Osteocyte (in vitro differentiated cells): ENCODE data around the gene MIOX. TPM values are rescaled to one million over a fixed set of nuclear protein-coding genes. Genes with fewer than 3 reads are reported as not detected.
"Not testable (repeated sequence)": the region's sequence is repeated elsewhere in the genome, so short reads cannot be mapped to it uniquely, and the experiment has no call there.

Source experiments
- DNase-seq: peaks from one replicate; pipeline ENCODE4 v3.0.0; 2021; ENCODE audit warnings: mixed read lengths; ENCODE audit not compliant: unreplicated experiment; ENCODE audit errors: extremely low spot score
- H3K27ac Mint-ChIP-seq: one replicate; pipeline ENCODE4 v1.8.0; 2021; ENCODE audit warnings: mild to moderate bottlenecking, mixed read lengths; ENCODE audit not compliant: unreplicated experiment
- H3K27me3 Mint-ChIP-seq: one replicate; pipeline ENCODE4 v1.8.0; 2021; ENCODE audit warnings: mixed read lengths; ENCODE audit not compliant: unreplicated experiment
- H3K36me3 Mint-ChIP-seq: one replicate; pipeline ENCODE4 v1.8.0; 2021; ENCODE audit warnings: mixed read lengths; ENCODE audit not compliant: unreplicated experiment
- H3K4me1 Mint-ChIP-seq: one replicate; pipeline ENCODE4 v1.8.0; 2021; ENCODE audit warnings: mixed read lengths; ENCODE audit not compliant: unreplicated experiment
- H3K4me3 Mint-ChIP-seq: one replicate; pipeline ENCODE4 v1.8.0; 2021; ENCODE audit warnings: mild to moderate bottlenecking, moderate library complexity, mixed read lengths; ENCODE audit not compliant: unreplicated experiment
- H3K9me3 Mint-ChIP-seq: one replicate; pipeline ENCODE4 v1.8.0; 2021; ENCODE audit warnings: mixed read lengths; ENCODE audit not compliant: unreplicated experiment
- total RNA-seq: library from RNA; stranded (reverse); gene quantifications from 2 replicates; pipeline ENCODE4 v1.2.1, GENCODE V29; 2021
- TF ChIP-seq, protein P1 (sequence below): fragments of 200-600 bp; sonication (generic); IDR thresholded peaks from 2 replicates; pipeline ENCODE4 v1.5.0; 2021; ENCODE audit warnings: antibody characterized with exemption, mild to moderate bottlenecking, moderate library complexity

The MIOX gene
- total RNA-seq, 1 donor from 2014 or later: 1.5 TPM

DNA sequence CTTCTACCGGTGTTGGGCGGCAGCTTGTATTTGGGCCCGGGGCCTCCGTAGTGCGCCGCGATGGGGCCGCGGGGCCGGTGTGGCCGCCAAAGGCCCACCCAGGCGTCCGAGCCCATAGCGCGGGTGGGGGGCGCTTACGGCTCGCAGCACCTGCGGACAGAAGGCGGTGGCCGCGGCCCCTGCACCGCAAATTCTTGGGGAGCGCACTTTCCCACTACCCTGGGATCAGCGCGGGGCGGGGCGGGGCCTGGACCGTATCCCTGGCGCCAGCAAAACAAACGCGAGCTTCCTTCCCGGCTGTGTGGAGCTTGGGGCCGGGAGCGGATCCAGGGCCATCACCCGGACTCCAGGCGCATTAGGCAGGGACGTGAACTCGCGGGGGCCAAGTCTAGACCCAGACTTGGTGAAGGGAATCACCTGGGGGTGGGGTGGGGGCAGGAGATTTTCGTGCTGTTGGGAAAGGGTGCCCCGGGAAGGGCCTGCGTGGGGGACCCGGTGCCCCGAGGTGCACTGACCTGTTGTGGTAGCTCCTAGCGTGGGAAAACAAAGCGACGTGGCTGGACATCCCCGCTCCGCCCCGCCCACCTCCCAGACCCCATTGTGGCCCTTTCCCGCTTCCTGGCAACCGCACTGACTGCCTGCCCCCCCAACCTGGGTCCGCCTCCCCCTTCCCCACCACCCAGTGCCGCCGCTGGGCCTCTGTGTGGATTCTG is 45.5 kb downstream of the MIOX start:
- TF ChIP-seq, protein P1, sequence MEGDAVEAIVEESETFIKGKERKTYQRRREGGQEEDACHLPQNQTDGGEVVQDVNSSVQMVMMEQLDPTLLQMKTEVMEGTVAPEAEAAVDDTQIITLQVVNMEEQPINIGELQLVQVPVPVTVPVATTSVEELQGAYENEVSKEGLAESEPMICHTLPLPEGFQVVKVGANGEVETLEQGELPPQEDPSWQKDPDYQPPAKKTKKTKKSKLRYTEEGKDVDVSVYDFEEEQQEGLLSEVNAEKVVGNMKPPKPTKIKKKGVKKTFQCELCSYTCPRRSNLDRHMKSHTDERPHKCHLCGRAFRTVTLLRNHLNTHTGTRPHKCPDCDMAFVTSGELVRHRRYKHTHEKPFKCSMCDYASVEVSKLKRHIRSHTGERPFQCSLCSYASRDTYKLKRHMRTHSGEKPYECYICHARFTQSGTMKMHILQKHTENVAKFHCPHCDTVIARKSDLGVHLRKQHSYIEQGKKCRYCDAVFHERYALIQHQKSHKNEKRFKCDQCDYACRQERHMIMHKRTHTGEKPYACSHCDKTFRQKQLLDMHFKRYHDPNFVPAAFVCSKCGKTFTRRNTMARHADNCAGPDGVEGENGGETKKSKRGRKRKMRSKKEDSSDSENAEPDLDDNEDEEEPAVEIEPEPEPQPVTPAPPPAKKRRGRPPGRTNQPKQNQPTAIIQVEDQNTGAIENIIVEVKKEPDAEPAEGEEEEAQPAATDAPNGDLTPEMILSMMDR: no peak
- Mint-ChIP-seq H3K27me3 (peaks cover 17% of the 10 kb centered on the region), H3K4me1 (peaks cover 11% of the 10 kb centered on the region), H3K27ac (no peak overlapping the region), H3K9me3 (no peaks in the 10 kb centered on the region), H3K36me3 (no peaks in the 10 kb centered on the region), H3K4me3 (peak overlapping the region; percentile 71)
- DNase-seq: peak; percentile 86

- Mint-ChIP-seq H3K4me1 (peaks cover 3% of the 10 kb centered on the region), H3K27me3 (peaks cover 17% of the 10 kb centered on the region), H3K4me3 (peak overlapping the region; percentile 57), H3K27ac (no peak overlapping the region), H3K9me3 (no peaks in the 10 kb centered on the region), H3K36me3 (no peaks in the 10 kb centered on the region)
- no peak for DNase-seq
- TF ChIP-seq, protein P1: no peak
Measured at GRCh38 chr22:50532824-50533796, 46.5 kb downstream of the MIOX start.

GRCh38 chr22:50533856-50534711 is 47.4 kb downstream of the MIOX start:
- not testable (repeated sequence) for H3K9me3 Mint-ChIP-seq, H3K36me3 Mint-ChIP-seq, H3K27ac Mint-ChIP-seq, H3K4me1 Mint-ChIP-seq, H3K4me3 Mint-ChIP-seq, DNase-seq
- H3K27me3 Mint-ChIP-seq: peaks cover 17% of the 10 kb centered on the region

GRCh38 chr22:50535113-50535512 is 48.5 kb downstream of the MIOX start:
- no peaks in the 10 kb centered on the region for H3K9me3 Mint-ChIP-seq
- DNase-seq: no peak
- H3K4me1 Mint-ChIP-seq: peaks cover 9% of the 10 kb centered on the region
- H3K36me3 Mint-ChIP-seq: no peaks in the 10 kb centered on the region
- TF ChIP-seq, protein P1: no peak
- no peak overlapping the region for H3K4me3 Mint-ChIP-seq
- no peak overlapping the region for H3K27ac Mint-ChIP-seq
- H3K27me3 Mint-ChIP-seq: peaks cover 17% of the 10 kb centered on the region

GRCh38 chr22:50536226-50536625 is 49.6 kb downstream of the MIOX start:
- Mint-ChIP-seq H3K27ac (no peak overlapping the region), H3K36me3 (no peaks in the 10 kb centered on the region), H3K9me3 (no peaks in the 10 kb centered on the region), H3K27me3 (peaks cover 17% of the 10 kb centered on the region), H3K4me1 (peaks cover 6% of the 10 kb centered on the region), H3K4me3 (no peak overlapping the region)
- TF ChIP-seq, protein P1: no peak
- DNase-seq: no peak
